Measurements from ENCODE around the gene HKDC1. TPM values are rescaled to one million over a fixed set of nuclear protein-coding genes. Genes with fewer than 3 reads are reported as not detected.
"Not testable (repeated sequence)": the region's sequence is repeated elsewhere in the genome, so short reads cannot be mapped to it uniquely, and the experiment has no call there.

Gene HKDC1
- total RNA-seq, 2 donors from 2014 or later = 14.7 to 19.0 TPM

- H3K36me3 ChIP-seq = no peaks in the 10 kb centered on the region
- no peak for DNase-seq
- no peak overlapping the region for H3K9ac ChIP-seq (ENCODE audit: low read depth in 2 of 2, low read length in 2 of 2)
- no peaks in the 10 kb centered on the region for H3K4me1 ChIP-seq
- no peak overlapping the region for H3K4me3 ChIP-seq
- intact Hi-C loops (cut with DNase I) = no loop called here
- TF ChIP-seq CTCF (IDR thresholded peaks at IDR 0.05) = no peak
- H3K27me3 ChIP-seq = no peaks in the 10 kb centered on the region
- no peaks in the 10 kb centered on the region for H3K9me3 ChIP-seq
- no peak overlapping the region for H3K27ac ChIP-seq
Observed at GRCh38 chr10:69307434-69307833, 87.3 kb downstream of the HKDC1 start.

GRCh38 chr10:69308304-69308703 is 88.2 kb downstream of the HKDC1 start:
- H3K9me3 ChIP-seq; H3K36me3 ChIP-seq; H3K9ac ChIP-seq (ENCODE audit: low read depth in 2 of 2, low read length in 2 of 2); H3K4me1 ChIP-seq; H3K27me3 ChIP-seq; H3K27ac ChIP-seq; DNase-seq; intact Hi-C loops (cut with DNase I); H3K4me3 ChIP-seq: not testable (repeated sequence)

- Histone ChIP-seq H3K9ac (ENCODE audit: low read depth in 2 of 2, low read length in 2 of 2) (no peak overlapping the region), H3K9me3 (no peaks in the 10 kb centered on the region), H3K27ac (no peak overlapping the region), H3K36me3 (no peaks in the 10 kb centered on the region), H3K4me3 (no peak overlapping the region), H3K27me3 (no peaks in the 10 kb centered on the region), H3K4me1 (no peaks in the 10 kb centered on the region)
- no peak for TF ChIP-seq CTCF (IDR thresholded peaks at IDR 0.05)
- DNase-seq = no peak
- intact Hi-C loops (cut with DNase I) = loop anchor here (10.0 kb wide), 2 partner anchors 73 to 77 kb away; no protein-coding TSS in a partner anchor
Observed at GRCh38 chr10:69311309-69311708, 91.2 kb downstream of the HKDC1 start.

GRCh38 chr10:69312528-69312927 is 92.4 kb downstream of the HKDC1 start:
- Histone ChIP-seq H3K9ac (ENCODE audit: low read depth in 2 of 2, low read length in 2 of 2) (no peak overlapping the region), H3K4me3 (no peak overlapping the region), H3K27me3 (no peaks in the 10 kb centered on the region), H3K36me3 (no peaks in the 10 kb centered on the region), H3K4me1 (no peaks in the 10 kb centered on the region), H3K9me3 (no peaks in the 10 kb centered on the region), H3K27ac (no peak overlapping the region)
- DNase-seq = no peak
- intact Hi-C loops (cut with DNase I) = loop anchor here (10.0 kb wide), 2 partner anchors 72 to 78 kb away; no protein-coding TSS in a partner anchor
- no peak for TF ChIP-seq CTCF (IDR thresholded peaks at IDR 0.05)

- intact Hi-C loops (cut with DNase I) = loop anchor here (10.0 kb wide), 2 partner anchors 70 to 80 kb away; no protein-coding TSS in a partner anchor
- peaks cover 6% of the 10 kb centered on the region for H3K4me1 ChIP-seq
- no peak overlapping the region for H3K9ac ChIP-seq (ENCODE audit: low read depth in 2 of 2, low read length in 2 of 2)
- H3K27me3 ChIP-seq = no peaks in the 10 kb centered on the region
- no peaks in the 10 kb centered on the region for H3K36me3 ChIP-seq
- no peak for TF ChIP-seq CTCF (IDR thresholded peaks at IDR 0.05)
- no peak overlapping the region for H3K4me3 ChIP-seq
- no peak for DNase-seq
- H3K27ac ChIP-seq = no peak overlapping the region
- H3K9me3 ChIP-seq = no peaks in the 10 kb centered on the region
Observed at GRCh38 chr10:69315100-69315542, 95.0 kb downstream of the HKDC1 start.

GRCh38 chr10:69315610-69316312 is 95.6 kb downstream of the HKDC1 start:
- no peak for TF ChIP-seq CTCF (IDR thresholded peaks at IDR 0.05)
- Histone ChIP-seq H3K4me1 (peaks cover 12% of the 10 kb centered on the region), H3K27me3 (no peaks in the 10 kb centered on the region), H3K36me3 (no peaks in the 10 kb centered on the region), H3K9me3 (no peaks in the 10 kb centered on the region), H3K4me3 (no peak overlapping the region), H3K27ac (no peak overlapping the region), H3K9ac (ENCODE audit: low read depth in 2 of 2, low read length in 2 of 2) (no peak overlapping the region)
- intact Hi-C loops (cut with DNase I) = loop anchor here (10.0 kb wide), 2 partner anchors 69 to 81 kb away; no protein-coding TSS in a partner anchor
- no peak for DNase-seq
